Neural cell (in vitro differentiated cells): ENCODE data around the gene ZNF736. TPM values are rescaled to one million over a fixed set of nuclear protein-coding genes. Genes with fewer than 3 reads are reported as not detected.

Experiments
- H2AFZ ChIP-seq: fragments of 200-600, 300-800 bp; sonication (generic), shearing (Covaris generic); 2 replicates; pipeline ENCODE4 v1.6.0; 2014; ENCODE audit warnings: low read depth, mild to moderate bottlenecking, antibody characterized with exemption, low read length, moderate library complexity
- H3F3A ChIP-seq: fragments of 200-600 bp; shearing (Covaris generic); 2 replicates; pipeline ENCODE4 v1.6.1; 2016; ENCODE audit warnings: mild to moderate bottlenecking, moderate library complexity, mixed read lengths, antibody characterized with exemption, low read length; ENCODE audit not compliant: insufficient read depth, poor library complexity, severe bottlenecking
- H3K27ac ChIP-seq: fragments of 200-600, 300-800 bp; sonication (generic), shearing (Covaris generic); 2 replicates; pipeline ENCODE4 v1.5.1; 2014; ENCODE audit warnings: mild to moderate bottlenecking, low read length, moderate library complexity
- H3K27me3 ChIP-seq: fragments of 300-800, 200-600 bp; sonication (generic), shearing (Covaris generic); 2 replicates; pipeline ENCODE4 v1.6.0; 2014; ENCODE audit warnings: mild to moderate bottlenecking, low read depth, low read length, moderate library complexity; ENCODE audit not compliant: insufficient read depth
- H3K36me3 ChIP-seq: fragments of 300-800, 200-600 bp; sonication (generic), shearing (Covaris generic); 2 replicates; pipeline ENCODE4 v1.5.1; 2014; ENCODE audit warnings: mild to moderate bottlenecking, antibody characterized with exemption, low read length, moderate library complexity; ENCODE audit not compliant: insufficient read depth
- H3K4me2 ChIP-seq: fragments of 300-800, 200-600 bp; sonication (generic), shearing (Covaris generic); 2 replicates; pipeline ENCODE4 v1.6.0; 2014; ENCODE audit warnings: mild to moderate bottlenecking, low read length
- H3K4me3 ChIP-seq: fragments of 300-800, 200-600 bp; sonication (generic), shearing (Covaris generic); 2 replicates; pipeline ENCODE4 v1.5.1; 2014; ENCODE audit warnings: mild to moderate bottlenecking, low read length, moderate library complexity
- H3K79me2 ChIP-seq: fragments of 200-600 bp; shearing (Covaris generic); replicated peaks from 2 replicates; pipeline ENCODE4 v1.6.0; 2014; ENCODE audit warnings: mild to moderate bottlenecking, low read length, moderate library complexity; ENCODE audit not compliant: insufficient read depth
- H3K9ac ChIP-seq: fragments of 300-800, 200-600 bp; sonication (generic), shearing (Covaris generic); 2 replicates; pipeline ENCODE4 v1.6.1; 2016; ENCODE audit warnings: mild to moderate bottlenecking, low read length, mixed read lengths
- H3K9me2 ChIP-seq: fragments of 200-600 bp; shearing (Covaris generic); 2 replicates; pipeline ENCODE4 v1.6.1; 2016; ENCODE audit warnings: mild to moderate bottlenecking, low read length, mixed read lengths; ENCODE audit not compliant: insufficient read depth
- H3K9me3 ChIP-seq: fragments of 200-600, 300-800 bp; sonication (generic), shearing (Covaris generic); 2 replicates; pipeline ENCODE4 v1.6.1; 2016; ENCODE audit warnings: mild to moderate bottlenecking, mixed run types, low read length, moderate library complexity, mixed read lengths
- H4K20me1 ChIP-seq: fragments of 200-600 bp; shearing (Covaris generic); 2 replicates; pipeline ENCODE4 v1.6.1; 2016; ENCODE audit warnings: mild to moderate bottlenecking, mixed run types; ENCODE audit not compliant: insufficient read depth
- CTCF ChIP-seq: fragments of 450-650 bp; IDR thresholded peaks from 2 replicates; pipeline ENCODE4 v1.5.1; 2014; ENCODE audit warnings: antibody characterized with exemption, mild to moderate bottlenecking, moderate library complexity; ENCODE audit not compliant: poor library complexity, severe bottlenecking
- EP300 ChIP-seq: fragments of 450-650 bp; conservative IDR thresholded peaks from 2 replicates; pipeline ENCODE4 v1.6.1; 2014; ENCODE audit warnings: antibody characterized with exemption, mild to moderate bottlenecking, moderate library complexity; ENCODE audit not compliant: poor library complexity, severe bottlenecking
- EZH2 ChIP-seq: fragments of 200-600, 300-800 bp; shearing (Covaris generic), sonication (generic); IDR thresholded peaks from 2 replicates; pipeline ENCODE4 v1.6.1; 2014; ENCODE audit warnings: antibody characterized with exemption, low read length, borderline replicate concordance, mild to moderate bottlenecking; ENCODE audit not compliant: insufficient read depth, poor library complexity, severe bottlenecking
- MXI1 ChIP-seq: fragments of 450-650 bp; conservative IDR thresholded peaks from 2 replicates; pipeline ENCODE4 v1.6.1; 2014; ENCODE audit warnings: antibody characterized with exemption, mild to moderate bottlenecking; ENCODE audit not compliant: poor library complexity, severe bottlenecking
- POLR2AphosphoS5 ChIP-seq: IDR thresholded peaks from 2 replicates; pipeline ENCODE4 v1.6.1; 2012
- RAD21 ChIP-seq: fragments of 450-650 bp; conservative IDR thresholded peaks from 2 replicates; pipeline ENCODE4 v1.6.1; 2014; ENCODE audit warnings: antibody characterized with exemption, mild to moderate bottlenecking, moderate library complexity
- REST ChIP-seq: IDR thresholded peaks from 2 replicates; pipeline ENCODE4 v1.6.1; 2012; ENCODE audit warnings: borderline replicate concordance
- SMC3 ChIP-seq: fragments of 450-650 bp; conservative IDR thresholded peaks from 2 replicates; pipeline ENCODE4 v1.6.1; 2014; ENCODE audit warnings: antibody characterized with exemption, mild to moderate bottlenecking, moderate library complexity; ENCODE audit not compliant: poor library complexity
- TAF1 ChIP-seq: IDR thresholded peaks from 2 replicates; pipeline ENCODE4 v1.6.1; 2012; ENCODE audit warnings: low read depth
- polyA plus RNA-seq: library from polyadenylated mRNA; depleted of rRNA; stranded (reverse); fragments of >200 nt; gene quantifications from 2 replicates; pipeline ENCODE4 v1.2.3, GENCODE V29; 2014

Gene ZNF736
- polyA plus RNA-seq, 1 donor from 2014 or later, result 1.7 TPM

GRCh38 chr7:64359543-64359942 lies 45.8 kb downstream of the ZNF736 start:
- Histone ChIP-seq H4K20me1 (no peaks in the 10 kb centered on the region), H3K4me3 (no peak overlapping the region), H3F3A (no peaks in the 10 kb centered on the region), H2AFZ (no peak overlapping the region), H3K9ac (no peak overlapping the region), H3K79me2 (no peaks in the 10 kb centered on the region), H3K9me2 (no peaks in the 10 kb centered on the region), H3K36me3 (no peaks in the 10 kb centered on the region), H3K27ac (no peak overlapping the region), H3K4me2 (no peak overlapping the region), H3K27me3 (no peaks in the 10 kb centered on the region), H3K9me3 (peaks cover 25% of the 10 kb centered on the region)
- TF ChIP-seq EZH2 (no peak), MXI1 (no peak), SMC3 (no peak), REST (no peak), POLR2AphosphoS5 (no peak), EP300 (no peak), CTCF (no peak), RAD21 (no peak), TAF1 (no peak)

GRCh38 chr7:64371116-64371515 lies 57.4 kb downstream of the ZNF736 start:
- no peaks in the 10 kb centered on the region for H3F3A ChIP-seq
- H3K9ac ChIP-seq, result no peak overlapping the region
- no peaks in the 10 kb centered on the region for H4K20me1 ChIP-seq
- H3K4me3 ChIP-seq, result no peak overlapping the region
- TF ChIP-seq TAF1 (no peak), EZH2 (no peak), POLR2AphosphoS5 (no peak), EP300 (no peak), MXI1 (no peak)
- no peaks in the 10 kb centered on the region for H3K27me3 ChIP-seq
- H3K36me3 ChIP-seq, result no peaks in the 10 kb centered on the region
- no peak overlapping the region for H2AFZ ChIP-seq
- H3K27ac ChIP-seq, result no peak overlapping the region
- H3K4me2 ChIP-seq, result no peak overlapping the region
- H3K9me3 ChIP-seq, result peaks cover 3% of the 10 kb centered on the region
- H3K79me2 ChIP-seq, result no peaks in the 10 kb centered on the region
- H3K9me2 ChIP-seq, result no peaks in the 10 kb centered on the region
